ENCODE data around the gene TNFSF13.

Gene TNFSF13

GRCh38 chr17:7582396-7583252 is 24.1 kb downstream of the TNFSF13 start:
- H3K4me3 ChIP-seq (ENCODE audit: low read depth, low read length) = no peak overlapping the region
- H3K27ac ChIP-seq = peak overlapping the region; percentile 97
- H3K36me3 ChIP-seq = peaks cover 47% of the 10 kb centered on the region
- peak; percentile 4 for DNase-seq
- no peaks in the 10 kb centered on the region for H3K27me3 ChIP-seq (ENCODE audit: insufficient read depth, low read depth, severe bottlenecking)
- peaks cover 5% of the 10 kb centered on the region for H3K9me3 ChIP-seq (ENCODE audit: severe bottlenecking)
- TF ChIP-seq, protein P1, sequence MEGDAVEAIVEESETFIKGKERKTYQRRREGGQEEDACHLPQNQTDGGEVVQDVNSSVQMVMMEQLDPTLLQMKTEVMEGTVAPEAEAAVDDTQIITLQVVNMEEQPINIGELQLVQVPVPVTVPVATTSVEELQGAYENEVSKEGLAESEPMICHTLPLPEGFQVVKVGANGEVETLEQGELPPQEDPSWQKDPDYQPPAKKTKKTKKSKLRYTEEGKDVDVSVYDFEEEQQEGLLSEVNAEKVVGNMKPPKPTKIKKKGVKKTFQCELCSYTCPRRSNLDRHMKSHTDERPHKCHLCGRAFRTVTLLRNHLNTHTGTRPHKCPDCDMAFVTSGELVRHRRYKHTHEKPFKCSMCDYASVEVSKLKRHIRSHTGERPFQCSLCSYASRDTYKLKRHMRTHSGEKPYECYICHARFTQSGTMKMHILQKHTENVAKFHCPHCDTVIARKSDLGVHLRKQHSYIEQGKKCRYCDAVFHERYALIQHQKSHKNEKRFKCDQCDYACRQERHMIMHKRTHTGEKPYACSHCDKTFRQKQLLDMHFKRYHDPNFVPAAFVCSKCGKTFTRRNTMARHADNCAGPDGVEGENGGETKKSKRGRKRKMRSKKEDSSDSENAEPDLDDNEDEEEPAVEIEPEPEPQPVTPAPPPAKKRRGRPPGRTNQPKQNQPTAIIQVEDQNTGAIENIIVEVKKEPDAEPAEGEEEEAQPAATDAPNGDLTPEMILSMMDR (IDR thresholded peaks at IDR 0.05; ENCODE audit: low read depth, low read length) = no peak

GRCh38 chr17:7583253-7584109 is 24.9 kb downstream of the TNFSF13 start, which contains the start of gene MPDU1:
Gene MPDU1, plus strand, starts transcription at chr17:7583852. Its CDS starts 11 bp downstream, at chr17:7583863.
- TF ChIP-seq, protein P1 (IDR thresholded peaks at IDR 0.05; ENCODE audit: low read depth, low read length) = no peak
- H3K4me3 ChIP-seq (ENCODE audit: low read depth, low read length) = peak within 1 kb of the TSS; percentile 53
- peaks cover 5% of the 10 kb centered on the region for H3K9me3 ChIP-seq (ENCODE audit: severe bottlenecking)
- H3K27me3 ChIP-seq (ENCODE audit: insufficient read depth, low read depth, severe bottlenecking) = no peaks in the 10 kb centered on the region
- DNase-seq = peak; percentile 97
- peaks cover 48% of the 10 kb centered on the region for H3K36me3 ChIP-seq
- H3K27ac ChIP-seq = peak within 1 kb of the TSS; percentile 97

GRCh38 chr17:7586673-7587419 is 28.3 kb downstream of the TNFSF13 start:
- Histone ChIP-seq H3K27ac (no peak overlapping the region), H3K4me3 (ENCODE audit: low read depth, low read length) (no peak overlapping the region), H3K9me3 (ENCODE audit: severe bottlenecking) (peaks cover 5% of the 10 kb centered on the region), H3K27me3 (ENCODE audit: insufficient read depth, low read depth, severe bottlenecking) (no peaks in the 10 kb centered on the region), H3K36me3 (peaks cover 43% of the 10 kb centered on the region)
- TF ChIP-seq, protein P1 (IDR thresholded peaks at IDR 0.05; ENCODE audit: low read depth, low read length) = peak; percentile 76
- DNase-seq = peak; percentile 74

- no peak for DNase-seq
- TF ChIP-seq, protein P1 (IDR thresholded peaks at IDR 0.05; ENCODE audit: low read depth, low read length) = no peak
- Histone ChIP-seq H3K9me3 (ENCODE audit: severe bottlenecking) (peaks cover 5% of the 10 kb centered on the region), H3K4me3 (ENCODE audit: low read depth, low read length) (no peak overlapping the region), H3K27ac (no peak overlapping the region), H3K27me3 (ENCODE audit: insufficient read depth, low read depth, severe bottlenecking) (no peaks in the 10 kb centered on the region), H3K36me3 (peaks cover 44% of the 10 kb centered on the region)
Observed at GRCh38 chr17:7587420-7588151, 29.0 kb downstream of the TNFSF13 start.
